ENCODE results near the gene VPS13C. TPM values are rescaled to one million over a fixed set of nuclear protein-coding genes. Genes with fewer than 3 reads are reported as not detected.

Gene VPS13C
- total RNA-seq, 1 experiment from 2014 or later = 18.6 TPM

DNA sequence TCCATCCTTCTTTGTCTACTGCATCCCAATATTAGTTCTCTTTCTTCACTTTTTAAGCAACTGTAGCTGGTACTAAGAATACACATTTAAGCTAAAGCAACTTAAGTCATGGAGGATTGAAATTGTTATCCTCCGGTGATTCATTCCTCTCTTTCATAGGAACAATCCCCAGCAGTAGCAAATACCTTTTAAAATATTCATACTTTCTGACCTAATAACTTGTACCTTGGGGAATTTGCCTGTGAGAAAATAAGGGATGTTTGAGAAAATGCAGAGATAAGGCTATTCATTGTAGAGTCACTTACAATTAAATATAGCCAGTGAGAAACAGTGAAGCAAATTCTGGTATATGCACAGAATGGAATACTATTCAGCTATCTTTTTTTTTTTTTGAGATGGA lies 66.0 kb downstream of the VPS13C start:
- H3K27ac ChIP-seq (ENCODE audit: low read depth, low read length) = no peak overlapping the region
- TF ChIP-seq SP1 (IDR thresholded peaks at IDR 0.05; ENCODE audit: low read depth) (no peak), JUND (IDR thresholded peaks at IDR 0.05) (no peak), EGR1 (IDR thresholded peaks at IDR 0.05; ENCODE audit: low read depth) (no peak), CTCF (IDR thresholded peaks at IDR 0.05 in 2 of 3, conservative IDR thresholded peaks at IDR 0.05 in 1 of 3; ENCODE audit: borderline replicate concordance in 1 of 3, insufficient read depth in 1 of 3, low read depth in 2 of 3, low read length in 2 of 3) (no peak), POLR2AphosphoS5 (IDR thresholded peaks at IDR 0.05; ENCODE audit: low read depth, low read length) (no peak), CBX3 (IDR thresholded peaks at IDR 0.05; ENCODE audit: low read depth) (no peak), EZH2phosphoT487 (IDR thresholded peaks at IDR 0.05; ENCODE audit: borderline replicate concordance) (no peak), TCF7L2 (IDR thresholded peaks at IDR 0.05; ENCODE audit: borderline replicate concordance, extremely low read depth, insufficient read depth, insufficient read length) (no peak), ZNF274 (IDR thresholded peaks at IDR 0.05; ENCODE audit: low read depth, low read length) (no peak), ZFX (IDR thresholded peaks at IDR 0.05) (no peak), FOSL1 (IDR thresholded peaks at IDR 0.05; ENCODE audit: low read depth) (no peak), EZH2 (IDR thresholded peaks at IDR 0.05) (no peak), RAD21 (IDR thresholded peaks at IDR 0.05; ENCODE audit: low read depth) (no peak), ELF1 (IDR thresholded peaks at IDR 0.05; ENCODE audit: borderline replicate concordance, low read depth) (no peak), SIN3A (IDR thresholded peaks at IDR 0.05; ENCODE audit: low read depth) (no peak)
- TF ChIP-seq, protein P1, sequence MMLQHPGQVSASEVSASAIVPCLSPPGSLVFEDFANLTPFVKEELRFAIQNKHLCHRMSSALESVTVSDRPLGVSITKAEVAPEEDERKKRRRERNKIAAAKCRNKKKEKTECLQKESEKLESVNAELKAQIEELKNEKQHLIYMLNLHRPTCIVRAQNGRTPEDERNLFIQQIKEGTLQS (IDR thresholded peaks at IDR 0.05) = no peak
- TF ChIP-seq, protein P2, sequence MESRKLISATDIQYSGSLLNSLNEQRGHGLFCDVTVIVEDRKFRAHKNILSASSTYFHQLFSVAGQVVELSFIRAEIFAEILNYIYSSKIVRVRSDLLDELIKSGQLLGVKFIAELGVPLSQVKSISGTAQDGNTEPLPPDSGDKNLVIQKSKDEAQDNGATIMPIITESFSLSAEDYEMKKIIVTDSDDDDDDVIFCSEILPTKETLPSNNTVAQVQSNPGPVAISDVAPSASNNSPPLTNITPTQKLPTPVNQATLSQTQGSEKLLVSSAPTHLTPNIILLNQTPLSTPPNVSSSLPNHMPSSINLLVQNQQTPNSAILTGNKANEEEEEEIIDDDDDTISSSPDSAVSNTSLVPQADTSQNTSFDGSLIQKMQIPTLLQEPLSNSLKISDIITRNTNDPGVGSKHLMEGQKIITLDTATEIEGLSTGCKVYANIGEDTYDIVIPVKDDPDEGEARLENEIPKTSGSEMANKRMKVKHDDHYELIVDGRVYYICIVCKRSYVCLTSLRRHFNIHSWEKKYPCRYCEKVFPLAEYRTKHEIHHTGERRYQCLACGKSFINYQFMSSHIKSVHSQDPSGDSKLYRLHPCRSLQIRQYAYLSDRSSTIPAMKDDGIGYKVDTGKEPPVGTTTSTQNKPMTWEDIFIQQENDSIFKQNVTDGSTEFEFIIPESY (IDR thresholded peaks at IDR 0.05; ENCODE audit: extremely low read depth, insufficient replicate concordance, low read length) = no peak
- TF ChIP-seq, protein P3, sequence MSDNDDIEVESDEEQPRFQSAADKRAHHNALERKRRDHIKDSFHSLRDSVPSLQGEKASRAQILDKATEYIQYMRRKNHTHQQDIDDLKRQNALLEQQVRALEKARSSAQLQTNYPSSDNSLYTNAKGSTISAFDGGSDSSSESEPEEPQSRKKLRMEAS (IDR thresholded peaks at IDR 0.05) = no peak
- TF ChIP-seq, protein P4, sequence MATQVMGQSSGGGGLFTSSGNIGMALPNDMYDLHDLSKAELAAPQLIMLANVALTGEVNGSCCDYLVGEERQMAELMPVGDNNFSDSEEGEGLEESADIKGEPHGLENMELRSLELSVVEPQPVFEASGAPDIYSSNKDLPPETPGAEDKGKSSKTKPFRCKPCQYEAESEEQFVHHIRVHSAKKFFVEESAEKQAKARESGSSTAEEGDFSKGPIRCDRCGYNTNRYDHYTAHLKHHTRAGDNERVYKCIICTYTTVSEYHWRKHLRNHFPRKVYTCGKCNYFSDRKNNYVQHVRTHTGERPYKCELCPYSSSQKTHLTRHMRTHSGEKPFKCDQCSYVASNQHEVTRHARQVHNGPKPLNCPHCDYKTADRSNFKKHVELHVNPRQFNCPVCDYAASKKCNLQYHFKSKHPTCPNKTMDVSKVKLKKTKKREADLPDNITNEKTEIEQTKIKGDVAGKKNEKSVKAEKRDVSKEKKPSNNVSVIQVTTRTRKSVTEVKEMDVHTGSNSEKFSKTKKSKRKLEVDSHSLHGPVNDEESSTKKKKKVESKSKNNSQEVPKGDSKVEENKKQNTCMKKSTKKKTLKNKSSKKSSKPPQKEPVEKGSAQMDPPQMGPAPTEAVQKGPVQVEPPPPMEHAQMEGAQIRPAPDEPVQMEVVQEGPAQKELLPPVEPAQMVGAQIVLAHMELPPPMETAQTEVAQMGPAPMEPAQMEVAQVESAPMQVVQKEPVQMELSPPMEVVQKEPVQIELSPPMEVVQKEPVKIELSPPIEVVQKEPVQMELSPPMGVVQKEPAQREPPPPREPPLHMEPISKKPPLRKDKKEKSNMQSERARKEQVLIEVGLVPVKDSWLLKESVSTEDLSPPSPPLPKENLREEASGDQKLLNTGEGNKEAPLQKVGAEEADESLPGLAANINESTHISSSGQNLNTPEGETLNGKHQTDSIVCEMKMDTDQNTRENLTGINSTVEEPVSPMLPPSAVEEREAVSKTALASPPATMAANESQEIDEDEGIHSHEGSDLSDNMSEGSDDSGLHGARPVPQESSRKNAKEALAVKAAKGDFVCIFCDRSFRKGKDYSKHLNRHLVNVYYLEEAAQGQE (IDR thresholded peaks at IDR 0.05; ENCODE audit: low read depth) = no peak
- no peaks in the 10 kb centered on the region for H4K20me1 ChIP-seq (ENCODE audit: insufficient read depth)
- BruUV-seq (replicated peaks) = no TSS peak
- POLR2A ChIA-PET = no interaction called here
- H3K4me3 ChIP-seq (replicated peaks in 1 of 2; ENCODE audit: low read depth in 1 of 2, low read length in 2 of 2) = no peak overlapping the region
- no peaks in the 10 kb centered on the region for H3K79me2 ChIP-seq (ENCODE audit: insufficient read depth, low read length)
- no peak overlapping the region for H2AFZ ChIP-seq (ENCODE audit: low read depth, low read length, poor library complexity, severe bottlenecking)
- H3K9me2 ChIP-seq (ENCODE audit: insufficient read depth) = no peaks in the 10 kb centered on the region
- no peaks in the 10 kb centered on the region for H3K4me1 ChIP-seq (ENCODE audit: control insufficient read depth in 1 of 2, insufficient read depth in 2 of 2, low read length in 2 of 2)
- DNase-seq (ENCODE audit: low read depth, low spot score) (no peak), ATAC-seq (no peak)
- RAD21 ChIA-PET (ENCODE audit: low non-redundant PET in 1 of 2, low total read pairs in 2 of 2, uncharacterized antibody in 2 of 2, unreplicated experiment in 2 of 2) = no interaction called here
- intact Hi-C loops (cut with micrococcal nuclease) = no loop called here
- CTCF ChIA-PET = no interaction called here
- no peaks in the 10 kb centered on the region for H3K9me3 ChIP-seq (ENCODE audit: control insufficient read depth in 1 of 2, insufficient read depth in 1 of 2, low read depth in 1 of 2, low read length in 2 of 2)
- H3K36me3 ChIP-seq (ENCODE audit: control insufficient read depth in 1 of 2, insufficient read depth in 2 of 2, low read length in 2 of 2) = no peaks in the 10 kb centered on the region
- no peak overlapping the region for H3K9ac ChIP-seq (ENCODE audit: low read length)
- no peak overlapping the region for H3K4me2 ChIP-seq (ENCODE audit: low read length)
- no peaks in the 10 kb centered on the region for H3K27me3 ChIP-seq (ENCODE audit: insufficient read depth, low read length)
